HG03025 (cell line): ENCODE results near the gene VSIG4.

Experiments
- ATAC-seq: cut with Tn5 transposase; IDR thresholded peaks from one replicate; pipeline ENCODE4 v1.9.1; 2021; ENCODE audit warnings: mild to moderate bottlenecking, moderate library complexity; ENCODE audit not compliant: unreplicated experiment, low FRiP score

The VSIG4 gene

DNA sequence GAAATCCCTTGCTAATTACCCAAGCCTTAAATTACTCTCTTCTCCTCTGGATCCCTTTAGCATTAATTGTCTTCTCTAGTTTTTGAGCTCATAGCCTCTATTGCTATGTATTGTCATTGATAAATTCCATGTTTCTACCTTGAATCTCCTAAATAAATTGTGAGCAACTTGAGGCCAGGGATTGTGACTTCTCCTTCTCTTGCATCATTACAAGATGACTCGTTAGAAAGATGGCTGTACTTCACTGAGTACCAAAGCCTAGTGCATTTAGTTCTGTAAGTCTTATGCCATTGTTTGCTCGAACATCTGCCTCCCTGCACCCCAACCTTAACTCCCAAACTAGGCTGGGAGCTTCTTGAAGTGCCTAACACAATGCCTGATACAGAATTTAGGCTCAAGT lies 15.3 kb downstream of the VSIG4 start:
- no peak for ATAC-seq

DNA sequence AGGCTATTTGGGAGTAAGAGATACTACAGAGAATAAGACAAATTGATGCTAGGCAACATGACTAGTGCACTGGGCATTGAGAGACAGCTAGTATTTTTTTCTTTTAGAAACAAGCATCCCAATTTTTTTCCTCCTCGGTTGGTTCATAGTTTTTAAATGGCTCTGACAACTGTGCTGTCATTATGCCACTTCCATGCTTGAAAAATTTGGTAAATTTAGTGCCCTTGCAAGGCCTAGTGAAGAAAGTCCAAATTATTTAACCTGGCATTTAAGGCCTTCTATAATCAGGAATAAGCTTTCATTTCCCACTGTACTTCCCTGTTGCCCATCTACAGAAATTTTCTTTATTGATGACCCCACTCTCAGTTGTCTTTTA lies 15.8 kb downstream of the VSIG4 start:
- no peak for ATAC-seq

DNA sequence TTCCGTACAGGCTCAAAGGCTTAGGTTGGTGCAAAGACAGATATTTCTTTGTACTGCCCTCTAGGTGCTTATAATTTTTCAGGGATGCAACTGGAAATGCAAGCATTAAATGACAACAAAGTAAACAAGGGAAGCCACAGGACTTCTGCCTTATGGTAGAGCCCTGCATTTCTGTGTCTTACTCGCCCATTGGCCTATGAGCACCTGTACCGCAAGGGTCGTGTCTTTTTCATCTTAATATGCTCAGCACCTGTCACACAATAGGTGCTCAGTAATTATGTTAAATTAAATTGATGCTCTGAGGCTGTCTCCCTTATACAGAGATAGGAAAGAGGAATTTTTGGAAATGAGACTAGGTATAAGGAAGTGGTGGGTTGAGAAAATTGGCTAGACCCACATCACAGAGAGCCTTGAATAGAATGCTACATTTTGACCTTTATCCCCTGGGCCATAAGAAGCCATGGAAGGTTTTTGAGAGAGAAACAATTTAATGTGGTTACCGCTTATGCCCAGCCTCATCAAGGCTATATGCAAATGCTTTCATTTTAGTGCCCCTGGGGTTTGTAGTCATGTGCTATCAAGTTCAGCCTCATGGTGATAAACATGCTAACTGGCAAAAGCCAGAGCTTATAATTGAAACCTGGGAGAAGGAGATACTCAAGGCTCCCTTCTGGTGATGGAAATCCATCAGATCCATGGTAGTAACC lies 16.3 kb downstream of the VSIG4 start:
- ATAC-seq, result no peak

DNA sequence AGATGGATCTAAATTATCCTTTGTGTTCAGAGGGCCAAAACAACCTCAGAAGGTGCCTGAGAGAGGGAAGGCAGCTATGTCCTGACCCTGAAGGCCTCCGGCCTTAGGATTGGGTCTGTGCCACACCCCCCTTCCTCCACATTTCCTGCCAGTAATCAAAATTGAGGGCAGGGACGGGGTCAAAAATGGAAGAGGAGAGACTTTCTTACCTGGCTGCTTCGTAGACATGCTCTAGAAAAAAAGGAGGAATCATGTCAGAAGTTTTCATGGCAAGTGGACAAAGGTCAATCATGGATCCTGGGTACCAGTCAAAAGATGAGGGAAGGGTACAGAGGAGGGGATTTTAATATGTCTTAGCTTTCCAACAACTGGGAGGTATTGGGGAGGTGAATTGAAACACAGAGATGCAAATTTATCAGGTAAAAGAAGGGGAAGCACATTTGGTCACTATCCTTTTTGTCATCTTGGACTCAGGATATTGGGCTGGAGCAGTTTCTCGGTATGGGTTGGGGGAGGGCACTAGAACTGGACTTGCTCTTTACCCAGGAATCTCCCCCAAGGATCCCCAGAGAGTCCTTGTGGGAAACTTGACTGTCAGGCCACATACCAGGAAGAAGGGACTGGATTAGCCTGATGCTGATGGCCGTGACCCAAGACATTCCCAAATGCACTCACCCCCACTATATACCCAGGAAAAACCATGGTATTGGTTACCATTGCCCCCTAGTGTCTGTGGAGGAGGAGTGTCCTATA lies 17.1 kb downstream of the VSIG4 start:
- no peak for ATAC-seq

DNA sequence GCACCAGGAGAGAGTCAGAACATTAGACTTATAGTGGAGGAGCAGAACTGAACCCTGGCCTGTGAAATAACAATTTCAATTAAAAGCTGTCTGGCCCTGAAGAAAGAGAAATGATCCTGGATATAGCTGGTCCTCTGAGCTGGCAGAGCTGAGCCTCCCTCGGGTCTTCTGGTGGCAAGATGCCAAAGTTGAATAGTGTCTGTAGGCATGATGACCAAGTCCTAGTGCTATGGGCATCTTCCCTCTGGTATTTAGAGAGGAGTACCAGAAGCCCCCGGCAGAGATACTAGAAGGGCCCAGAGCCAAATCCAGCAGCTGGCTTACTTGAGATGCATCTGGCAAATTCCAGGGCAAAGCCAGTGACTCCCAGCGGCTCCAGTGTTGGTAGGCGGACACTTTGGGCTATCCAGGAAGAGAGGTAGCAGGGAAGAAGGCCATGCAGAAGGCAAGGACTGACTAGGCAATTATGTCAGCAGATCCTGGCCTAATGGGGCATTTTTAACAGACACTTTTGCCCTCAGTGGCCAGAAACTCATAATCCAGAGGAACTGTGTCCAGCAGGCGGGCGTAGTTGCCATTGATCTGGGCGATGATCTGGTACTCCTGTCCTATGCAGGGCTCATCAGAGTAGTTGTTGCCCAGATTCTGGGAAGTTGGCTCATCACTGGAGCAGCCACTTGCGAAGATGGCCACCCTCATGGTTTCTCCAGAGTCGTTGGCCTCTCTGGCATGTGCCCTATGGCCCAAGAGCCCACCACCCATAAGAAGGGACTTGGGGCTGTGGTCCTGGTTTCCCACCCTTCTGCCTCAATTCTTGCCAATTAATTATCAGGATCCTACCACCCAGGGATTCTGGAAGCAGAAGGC lies 17.9 kb downstream of the VSIG4 start:
- no peak for ATAC-seq

DNA sequence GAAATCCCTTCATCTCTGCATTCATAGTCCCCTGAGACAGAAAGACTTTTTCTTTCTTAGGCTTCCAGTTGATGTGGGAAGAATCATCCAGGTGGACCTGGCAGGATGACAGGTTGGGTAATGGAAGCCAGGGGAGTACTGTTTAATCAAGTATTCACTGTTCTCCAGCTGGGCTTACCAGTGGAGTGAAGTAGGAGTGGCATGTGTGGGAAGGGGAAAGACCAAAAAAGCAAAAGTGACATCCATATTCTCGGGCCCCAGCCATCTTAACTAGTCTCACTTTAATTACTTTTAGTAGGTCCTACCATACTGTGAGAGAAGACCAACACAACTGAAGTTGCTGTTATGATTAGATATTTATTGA lies 18.5 kb downstream of the VSIG4 start:
- ATAC-seq, result no peak

DNA sequence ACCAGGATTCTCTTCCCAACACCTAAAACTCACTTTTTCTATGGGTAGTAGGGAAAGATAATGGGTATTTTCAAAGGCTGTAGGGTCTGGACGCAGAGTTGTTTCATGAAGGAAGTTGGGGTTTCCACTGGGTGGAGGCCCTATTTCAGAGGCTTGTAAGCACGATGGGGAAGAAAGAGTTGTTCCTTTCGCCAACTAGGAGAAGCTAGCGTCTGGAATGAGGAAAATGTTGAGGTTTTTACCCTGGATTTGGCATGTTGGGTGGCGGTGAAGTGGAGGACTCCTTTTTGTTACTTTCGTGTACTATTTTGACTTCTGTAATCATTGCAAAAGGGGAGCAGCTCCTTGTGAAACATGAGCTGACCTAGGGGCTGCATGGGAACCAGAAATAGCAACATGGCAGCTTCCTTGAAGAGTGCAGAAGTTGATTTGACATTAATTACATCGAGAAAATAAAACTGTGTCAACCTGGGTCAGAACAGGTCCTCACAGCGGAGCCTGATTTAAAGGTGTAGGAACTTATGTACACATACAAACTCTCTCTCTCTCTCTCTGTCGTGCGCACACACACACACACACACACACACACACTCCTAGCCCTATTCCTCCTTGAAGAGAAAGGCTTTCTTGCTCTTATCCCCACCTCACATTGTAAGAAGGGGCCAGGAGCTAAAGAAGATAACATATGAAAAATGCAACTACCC lies 19.1 kb downstream of the VSIG4 start:
- no peak for ATAC-seq

DNA sequence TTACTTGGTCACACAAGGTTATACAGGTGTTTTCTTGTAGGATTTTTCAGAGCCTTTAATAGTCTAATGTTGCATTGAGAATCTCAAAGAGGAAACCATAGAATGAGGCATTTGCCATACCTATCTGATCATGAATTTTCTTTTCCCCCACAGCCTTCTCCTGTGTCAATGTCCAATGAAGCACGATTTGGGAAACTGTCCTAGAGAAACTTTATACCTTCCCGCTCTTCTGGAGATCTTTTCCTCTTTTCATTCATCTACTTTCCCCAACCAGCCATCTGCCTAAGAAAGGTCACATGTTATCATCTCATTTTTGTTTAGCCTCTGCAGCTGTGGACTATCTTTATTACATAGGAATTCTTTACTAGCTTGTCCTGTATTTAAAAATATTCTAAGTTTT lies 19.9 kb downstream of the VSIG4 start:
- no peak for ATAC-seq

DNA sequence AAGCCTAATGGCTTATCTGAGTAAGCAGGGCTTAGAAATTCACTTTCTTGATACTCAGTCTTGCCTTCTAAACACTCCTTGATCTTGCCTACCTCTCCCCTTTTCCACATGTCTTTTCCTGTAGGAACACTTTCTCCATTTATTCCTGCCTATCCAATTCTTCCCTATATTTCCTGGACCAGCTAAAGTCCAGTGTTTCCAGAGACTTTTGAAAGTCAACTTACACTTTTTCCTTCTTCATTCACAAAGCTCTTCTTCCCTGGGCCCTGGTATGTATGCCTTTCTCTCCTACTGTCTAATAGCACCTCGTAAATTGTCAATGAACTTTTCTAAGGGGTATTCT lies 20.6 kb downstream of the VSIG4 start:
- ATAC-seq, result no peak

DNA sequence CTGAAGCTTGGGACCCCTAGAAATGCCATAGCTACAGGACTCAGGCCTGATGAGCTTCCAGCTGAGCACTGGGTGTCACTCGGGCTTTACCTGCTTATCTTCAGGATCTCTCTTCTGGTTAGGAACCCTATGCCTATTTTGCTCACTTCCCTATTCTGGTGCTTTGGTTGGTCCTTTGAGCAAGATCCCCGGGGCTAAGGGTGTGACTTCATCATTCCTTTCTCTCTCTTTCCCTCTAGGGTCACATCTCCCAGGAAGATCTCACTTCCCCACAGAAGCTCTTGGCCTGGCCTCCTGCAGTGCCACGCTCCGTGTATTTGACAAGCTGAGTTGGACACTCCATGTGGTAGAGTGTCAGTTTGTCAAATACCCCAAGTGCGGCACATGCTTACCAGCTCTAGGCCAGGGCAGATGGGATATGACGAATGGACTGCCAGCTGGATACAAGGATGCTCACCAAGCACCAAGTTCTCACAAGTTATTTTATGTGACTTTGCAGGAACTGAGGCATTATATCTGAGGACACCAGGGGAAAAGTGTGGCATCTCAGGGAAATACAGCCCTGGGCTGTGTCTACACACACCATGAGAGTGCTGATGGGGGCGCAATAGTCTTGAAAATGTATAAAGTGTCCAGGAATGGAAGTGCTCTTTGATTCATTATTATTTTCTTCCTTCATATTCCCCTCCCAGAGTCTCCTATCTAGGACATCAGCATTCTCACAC lies 21.1 kb downstream of the VSIG4 start:
- ATAC-seq, result no peak

DNA sequence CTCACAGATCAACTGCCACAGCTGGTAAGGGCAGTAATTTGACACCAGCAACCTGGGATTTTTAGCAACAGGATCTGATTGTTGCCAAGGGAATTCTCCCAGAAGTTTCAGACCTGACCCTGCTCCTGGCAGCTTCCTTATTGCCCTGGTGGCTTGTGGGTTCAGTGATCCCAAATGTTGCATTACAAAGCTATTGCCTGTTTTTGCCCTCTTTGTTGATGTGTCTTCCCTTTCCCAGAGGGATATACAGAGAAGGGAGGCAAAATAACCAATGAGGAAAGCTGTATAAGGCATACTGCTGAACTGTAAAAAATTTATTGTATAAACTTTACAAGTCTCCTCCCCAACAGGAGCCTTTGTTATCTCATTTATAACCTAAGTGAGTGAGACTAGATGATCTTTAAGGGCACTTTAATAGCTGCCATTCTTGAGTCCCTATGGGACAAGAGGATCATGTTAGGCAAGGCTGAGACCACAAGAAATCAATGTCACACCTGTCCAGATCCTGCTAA lies 22.2 kb downstream of the VSIG4 start:
- no peak for ATAC-seq

DNA sequence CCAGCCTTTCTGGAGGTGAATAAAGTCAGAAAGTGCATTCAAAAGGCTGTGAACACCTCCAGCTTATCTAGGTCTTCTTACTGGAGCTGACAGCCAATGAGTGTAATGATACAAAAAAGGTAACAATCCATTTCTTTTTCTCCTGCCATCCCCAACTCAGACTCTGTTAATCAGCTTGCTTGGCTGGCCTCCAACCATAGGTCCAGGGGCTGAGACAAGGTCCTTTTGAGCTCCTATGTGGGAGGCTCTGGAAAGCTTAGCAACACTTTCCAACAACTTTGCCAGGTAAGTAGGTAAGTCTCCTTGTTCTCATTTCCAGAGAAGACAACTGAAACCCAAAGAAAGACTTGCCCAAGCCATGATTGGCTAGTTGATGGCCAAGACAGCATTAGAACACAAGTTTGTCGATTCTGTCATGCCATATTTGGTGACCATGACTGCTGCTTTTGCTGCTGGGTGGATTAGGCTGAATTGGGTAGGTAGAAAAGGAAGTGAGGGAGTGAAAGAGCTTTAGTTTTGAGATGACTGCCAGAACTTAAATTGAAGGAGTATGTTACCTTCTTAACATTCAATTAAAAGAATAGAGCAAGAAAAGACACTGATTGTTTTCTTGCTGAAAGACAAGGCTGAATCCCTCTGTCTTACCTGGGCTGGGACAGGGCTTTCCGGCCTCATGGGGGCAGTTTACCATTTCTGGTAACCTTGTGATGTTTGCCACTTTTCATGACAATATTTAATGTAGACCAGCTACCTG lies 22.8 kb downstream of the VSIG4 start:
- no peak for ATAC-seq

DNA sequence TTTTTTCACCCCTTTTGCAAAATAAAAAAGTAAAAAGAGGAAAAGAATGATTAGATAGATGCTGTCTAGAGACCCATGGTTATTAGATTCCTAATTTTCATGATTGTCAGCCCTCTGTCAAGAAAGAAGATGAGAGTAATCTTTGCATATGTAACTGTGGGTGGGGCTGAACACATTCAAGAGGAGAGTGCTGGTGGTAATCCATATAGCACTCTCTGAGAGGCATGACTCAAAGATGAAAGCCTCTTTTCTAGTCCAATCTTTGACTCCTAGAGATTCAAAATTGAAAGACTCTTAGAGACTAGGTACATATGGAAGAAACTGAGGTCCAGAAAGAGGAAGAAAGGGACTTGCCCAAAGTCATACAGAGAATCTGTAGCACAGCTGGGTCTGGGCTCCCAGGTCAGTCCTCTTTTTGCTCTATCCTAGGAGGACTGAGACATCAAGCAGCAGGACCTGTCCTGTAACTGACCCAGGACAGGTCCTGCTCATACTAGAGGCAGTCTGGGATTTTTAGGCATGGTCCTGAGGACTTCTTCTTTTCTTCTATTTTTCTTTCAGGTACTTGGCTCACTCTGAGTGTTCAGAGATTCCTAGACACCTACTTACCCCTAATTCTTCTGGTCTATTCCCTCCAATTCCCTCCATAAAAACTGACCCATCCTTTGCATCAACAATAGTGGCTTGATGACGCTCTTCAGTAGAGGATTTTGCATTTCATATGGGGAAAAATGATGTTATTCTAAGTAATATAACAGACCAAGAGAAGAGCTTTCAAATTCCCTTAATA lies 23.8 kb downstream of the VSIG4 start:
- peak; percentile 29 for ATAC-seq

DNA sequence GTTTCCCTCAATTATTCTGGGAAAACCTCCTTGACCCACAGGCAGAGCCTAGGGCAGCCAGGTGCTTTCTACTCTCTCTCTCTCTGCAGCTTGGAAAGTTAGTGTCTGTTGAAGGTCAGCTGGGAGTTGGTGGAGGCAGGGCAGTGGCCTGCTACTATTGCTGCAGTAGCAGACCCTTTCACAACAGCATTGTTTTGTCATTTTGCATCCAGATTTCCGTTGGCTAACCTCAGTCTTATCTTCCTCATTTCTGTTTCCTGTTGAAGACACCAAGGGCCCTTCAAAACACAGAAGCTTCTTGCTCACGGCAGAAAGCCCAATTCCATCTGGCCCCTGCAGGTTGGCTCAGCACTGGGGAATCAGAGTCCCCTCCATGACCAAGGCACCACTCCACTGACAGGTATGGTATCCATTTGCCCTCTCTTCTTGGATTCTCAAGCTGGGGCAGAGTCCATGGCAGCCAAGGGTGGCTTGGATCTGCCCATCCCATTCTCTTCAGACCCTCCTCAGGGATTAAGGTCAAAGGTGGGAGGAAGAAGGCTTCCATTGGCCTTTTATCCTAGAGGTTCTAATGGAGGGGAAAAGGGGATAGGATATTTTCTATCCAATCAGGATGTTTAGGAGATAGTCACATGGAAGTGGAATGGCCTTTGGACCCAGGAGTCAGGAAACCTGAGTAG lies 24.6 kb downstream of the VSIG4 start:
- peak; percentile 31 for ATAC-seq

DNA sequence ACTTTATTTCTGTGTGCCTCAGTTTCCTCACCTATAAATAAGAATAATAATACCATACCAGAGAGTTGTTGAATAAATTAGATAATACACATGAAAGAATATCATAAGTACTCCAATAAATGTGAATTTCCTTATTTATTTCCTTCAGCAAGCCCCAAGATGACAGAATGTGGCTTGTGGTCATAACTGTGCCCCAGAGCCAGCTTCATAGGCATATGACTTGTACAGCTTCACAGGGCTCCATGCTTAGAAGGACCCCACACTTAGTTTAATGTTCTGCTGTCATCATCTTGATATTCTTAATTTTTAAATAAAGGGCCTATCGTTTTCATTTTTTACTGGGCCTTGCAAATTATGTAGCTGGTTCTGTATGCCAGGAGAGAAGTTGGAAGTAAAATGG lies 25.3 kb downstream of the VSIG4 start:
- no peak for ATAC-seq

DNA sequence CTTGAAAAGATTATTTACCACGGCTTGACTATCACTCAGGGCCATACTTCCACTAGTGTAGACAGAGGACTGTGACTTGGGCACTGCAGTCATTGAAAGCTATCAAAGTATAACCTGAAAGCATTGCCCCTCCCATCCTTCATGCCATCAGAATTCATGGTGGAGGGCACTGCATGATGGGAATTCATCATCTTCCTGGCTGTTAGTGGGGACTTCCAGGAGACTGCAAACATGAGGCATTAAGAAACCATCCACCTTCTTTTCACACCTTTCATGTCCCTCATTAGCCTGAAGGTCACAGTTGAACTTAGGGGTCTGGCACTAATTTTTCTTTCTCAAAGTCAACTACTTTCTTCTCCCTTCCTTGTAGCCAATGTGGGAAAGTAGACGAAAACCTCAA lies 25.8 kb downstream of the VSIG4 start:
- no peak for ATAC-seq

DNA sequence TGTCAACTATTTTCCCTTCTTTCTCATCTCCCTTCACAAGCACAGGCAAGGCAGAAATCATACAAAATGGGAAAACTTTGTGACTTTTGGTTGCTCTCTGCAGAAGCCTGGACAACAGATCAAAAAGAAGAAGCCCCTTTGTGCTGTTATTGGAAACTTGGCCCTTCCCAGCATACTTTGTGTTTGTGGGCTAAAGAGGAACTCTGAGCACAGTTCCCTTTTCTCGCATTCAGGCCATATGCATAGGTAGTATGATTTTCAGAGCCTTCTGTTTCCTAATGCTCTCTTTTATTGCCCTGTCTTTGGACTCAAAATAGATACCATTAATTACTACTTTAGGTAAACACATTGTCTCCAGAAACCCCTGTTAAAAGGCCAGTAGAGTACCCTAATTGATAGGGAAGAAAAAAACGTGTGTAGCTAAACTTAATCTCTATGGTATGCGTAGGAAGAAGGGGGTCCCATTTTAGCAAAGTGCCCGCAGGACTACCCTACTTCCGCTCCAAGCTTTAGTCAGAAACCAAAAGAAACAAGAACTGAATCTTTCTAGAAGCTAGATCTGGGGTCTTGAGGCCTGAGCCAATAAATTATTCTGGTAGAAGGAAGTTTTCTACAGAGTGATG lies 26.6 kb downstream of the VSIG4 start:
- ATAC-seq, result peak; percentile 33

DNA sequence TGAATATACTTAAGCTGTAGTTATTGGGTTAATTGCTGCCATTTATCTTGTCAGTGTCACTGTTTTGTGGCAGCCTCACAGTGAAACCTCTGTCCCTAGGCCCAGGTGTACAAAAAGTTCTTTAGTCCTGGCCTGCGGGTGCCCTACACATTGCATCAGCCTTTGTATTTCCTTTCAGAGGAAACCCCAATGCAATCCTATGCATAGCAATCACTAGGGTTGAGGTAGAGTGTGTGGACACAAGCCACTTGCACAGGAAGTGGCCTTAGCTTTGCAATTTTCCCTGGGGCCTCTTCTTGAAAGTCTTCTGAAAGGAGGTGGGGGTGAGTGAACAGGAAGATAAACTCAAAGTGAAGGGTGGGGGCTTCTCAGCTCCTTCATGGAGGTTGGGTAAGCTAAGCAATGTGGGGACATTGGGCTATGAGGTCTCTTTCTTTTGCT lies 27.8 kb downstream of the VSIG4 start:
- ATAC-seq, result no peak
